ENCODE measurements around the gene PLA2G4E. TPM values are rescaled to one million over a fixed set of nuclear protein-coding genes. Genes with fewer than 3 reads are reported as not detected.

The PLA2G4E gene
- total and polyA plus RNA-seq, 2 of the 13 experiments (the other 11 are each of a cell fraction or from before 2014, with no cell fraction given), result not detected

DNA sequence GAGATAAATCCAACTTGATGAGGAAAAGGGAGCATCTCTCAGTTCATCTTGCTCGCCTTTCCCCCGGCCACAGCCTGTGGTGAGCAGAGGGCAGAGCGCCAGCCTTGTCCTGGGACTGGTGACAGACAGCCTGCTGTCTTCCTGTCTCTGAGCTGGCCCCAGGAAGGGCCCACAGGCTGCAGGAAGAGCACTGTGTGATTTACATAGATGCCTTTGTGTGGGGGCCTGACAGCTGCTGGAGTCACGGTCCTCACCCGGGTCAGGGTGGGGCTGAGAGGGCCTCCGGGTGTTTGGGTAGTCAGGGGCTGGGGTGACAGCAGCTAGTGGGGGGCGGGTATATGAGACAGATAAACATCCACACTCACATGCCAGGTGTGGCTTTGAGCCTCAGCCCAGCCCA lies 44.2 kb upstream of the PLA2G4E start (continued):
- TF ChIP-seq, protein P1, sequence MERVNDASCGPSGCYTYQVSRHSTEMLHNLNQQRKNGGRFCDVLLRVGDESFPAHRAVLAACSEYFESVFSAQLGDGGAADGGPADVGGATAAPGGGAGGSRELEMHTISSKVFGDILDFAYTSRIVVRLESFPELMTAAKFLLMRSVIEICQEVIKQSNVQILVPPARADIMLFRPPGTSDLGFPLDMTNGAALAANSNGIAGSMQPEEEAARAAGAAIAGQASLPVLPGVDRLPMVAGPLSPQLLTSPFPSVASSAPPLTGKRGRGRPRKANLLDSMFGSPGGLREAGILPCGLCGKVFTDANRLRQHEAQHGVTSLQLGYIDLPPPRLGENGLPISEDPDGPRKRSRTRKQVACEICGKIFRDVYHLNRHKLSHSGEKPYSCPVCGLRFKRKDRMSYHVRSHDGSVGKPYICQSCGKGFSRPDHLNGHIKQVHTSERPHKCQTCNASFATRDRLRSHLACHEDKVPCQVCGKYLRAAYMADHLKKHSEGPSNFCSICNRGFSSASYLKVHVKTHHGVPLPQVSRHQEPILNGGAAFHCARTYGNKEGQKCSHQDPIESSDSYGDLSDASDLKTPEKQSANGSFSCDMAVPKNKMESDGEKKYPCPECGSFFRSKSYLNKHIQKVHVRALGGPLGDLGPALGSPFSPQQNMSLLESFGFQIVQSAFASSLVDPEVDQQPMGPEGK (CRISPR knock-in tag; IDR thresholded peaks at IDR 0.05), result peak; percentile 87
- TF ChIP-seq ZNF124 (CRISPR knock-in tag; IDR thresholded peaks at IDR 0.05), result 0 out of 2 replicates have a peak, but pooled peaks have one; percentile 28
- TF ChIP-seq THAP11 (CRISPR knock-in tag; IDR thresholded peaks at IDR 0.05), result 0 out of 2 replicates have a peak, but pooled peaks have one; percentile 8
- TF ChIP-seq KLF12 (CRISPR knock-in tag; IDR thresholded peaks at IDR 0.05; ENCODE audit: borderline replicate concordance), result no peak
- TF ChIP-seq TBX2 (CRISPR knock-in tag; IDR thresholded peaks at IDR 0.05; ENCODE audit: borderline replicate concordance), result peak; percentile 72; the same call in 1 of the 2 replicates
- 0 out of 2 replicates have a peak, but pooled peaks have one; percentile 28 for TF ChIP-seq ZNF556 (CRISPR knock-in tag; IDR thresholded peaks at IDR 0.05; ENCODE audit: borderline replicate concordance)
- TF ChIP-seq, protein P2, sequence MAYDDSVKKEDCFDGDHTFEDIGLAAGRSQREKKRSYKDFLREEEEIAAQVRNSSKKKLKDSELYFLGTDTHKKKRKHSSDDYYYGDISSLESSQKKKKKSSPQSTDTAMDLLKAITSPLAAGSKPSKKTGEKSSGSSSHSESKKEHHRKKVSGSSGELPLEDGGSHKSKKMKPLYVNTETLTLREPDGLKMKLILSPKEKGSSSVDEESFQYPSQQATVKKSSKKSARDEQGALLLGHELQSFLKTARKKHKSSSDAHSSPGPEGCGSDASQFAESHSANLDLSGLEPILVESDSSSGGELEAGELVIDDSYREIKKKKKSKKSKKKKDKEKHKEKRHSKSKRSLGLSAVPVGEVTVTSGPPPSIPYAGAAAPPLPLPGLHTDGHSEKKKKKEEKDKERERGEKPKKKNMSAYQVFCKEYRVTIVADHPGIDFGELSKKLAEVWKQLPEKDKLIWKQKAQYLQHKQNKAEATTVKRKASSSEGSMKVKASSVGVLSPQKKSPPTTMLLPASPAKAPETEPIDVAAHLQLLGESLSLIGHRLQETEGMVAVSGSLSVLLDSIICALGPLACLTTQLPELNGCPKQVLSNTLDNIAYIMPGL (CRISPR knock-in tag; IDR thresholded peaks at IDR 0.05; ENCODE audit: borderline replicate concordance in 1 of 2, low read depth in 1 of 2), result peak in 1 of 2 experiments; percentile 25; a peak in 1 of 4 replicates
- 0 out of 2 replicates have a peak, but pooled peaks have one; percentile 25 for TF ChIP-seq GABPB1 (CRISPR knock-in tag; IDR thresholded peaks at IDR 0.05)
- peak; percentile 75 for TF ChIP-seq MEIS2 (CRISPR knock-in tag; IDR thresholded peaks at IDR 0.05)
- TF ChIP-seq ZSCAN31 (CRISPR knock-in tag; IDR thresholded peaks at IDR 0.05; ENCODE audit: low read depth), result 0 out of 2 replicates have a peak, but pooled peaks have one; percentile 3
- no peak for TF ChIP-seq SRY (CRISPR knock-in tag; IDR thresholded peaks at IDR 0.05)
- peak; percentile 47; the same call in 1 of the 2 replicates for TF ChIP-seq SOX5 (CRISPR knock-in tag; IDR thresholded peaks at IDR 0.05; ENCODE audit: borderline replicate concordance)
- peak; percentile 3 for TF ChIP-seq HNRNPLL (IDR thresholded peaks at IDR 0.05; ENCODE audit: low read depth, low read length, poor library complexity, severe bottlenecking)
- TF ChIP-seq, protein P3, sequence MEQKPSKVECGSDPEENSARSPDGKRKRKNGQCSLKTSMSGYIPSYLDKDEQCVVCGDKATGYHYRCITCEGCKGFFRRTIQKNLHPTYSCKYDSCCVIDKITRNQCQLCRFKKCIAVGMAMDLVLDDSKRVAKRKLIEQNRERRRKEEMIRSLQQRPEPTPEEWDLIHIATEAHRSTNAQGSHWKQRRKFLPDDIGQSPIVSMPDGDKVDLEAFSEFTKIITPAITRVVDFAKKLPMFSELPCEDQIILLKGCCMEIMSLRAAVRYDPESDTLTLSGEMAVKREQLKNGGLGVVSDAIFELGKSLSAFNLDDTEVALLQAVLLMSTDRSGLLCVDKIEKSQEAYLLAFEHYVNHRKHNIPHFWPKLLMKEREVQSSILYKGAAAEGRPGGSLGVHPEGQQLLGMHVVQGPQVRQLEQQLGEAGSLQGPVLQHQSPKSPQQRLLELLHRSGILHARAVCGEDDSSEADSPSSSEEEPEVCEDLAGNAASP (CRISPR knock-in tag; IDR thresholded peaks at IDR 0.05; ENCODE audit: borderline replicate concordance), result no peak
- TF ChIP-seq ZMYM2 (CRISPR knock-in tag; IDR thresholded peaks at IDR 0.05), result no peak
- 0 out of 2 replicates have a peak, but pooled peaks have one; percentile 11 for TF ChIP-seq GATAD2A (CRISPR knock-in tag; IDR thresholded peaks at IDR 0.05)
- peak; percentile 93 for TF ChIP-seq ZNF768 (CRISPR knock-in tag; IDR thresholded peaks at IDR 0.05)
- TF ChIP-seq KDM5B (CRISPR knock-in tag; IDR thresholded peaks at IDR 0.05; ENCODE audit: borderline replicate concordance), result 0 out of 2 replicates have a peak, but pooled peaks have one; percentile 1
- 0 out of 2 replicates have a peak, but pooled peaks have one; percentile 38 for TF ChIP-seq ZNF614 (CRISPR knock-in tag; IDR thresholded peaks at IDR 0.05; ENCODE audit: borderline replicate concordance)
- peak; percentile 65; the same call in 1 of the 2 replicates for TF ChIP-seq HDAC2 (CRISPR knock-in tag; IDR thresholded peaks at IDR 0.05)
- TF ChIP-seq FOXA3 (CRISPR knock-in tag; IDR thresholded peaks at IDR 0.05), result 0 out of 2 replicates have a peak, but pooled peaks have one; percentile 20
- no peak for TF ChIP-seq SOX6 (IDR thresholded peaks at IDR 0.05)
- peak; percentile 51 for TF ChIP-seq SOX6 (CRISPR knock-in tag; IDR thresholded peaks at IDR 0.05)
- no peak for TF ChIP-seq ZNF230 (CRISPR knock-in tag; IDR thresholded peaks at IDR 0.05)
- TF ChIP-seq SALL1 (CRISPR knock-in tag; IDR thresholded peaks at IDR 0.05), result peak; percentile 40; the same call in 1 of the 2 replicates
- TF ChIP-seq ELF3 (CRISPR knock-in tag; IDR thresholded peaks at IDR 0.05), result peak; percentile 40; the same call in 1 of the 2 replicates
- no peak for TF ChIP-seq AGO1 (IDR thresholded peaks at IDR 0.05; ENCODE audit: low read depth, low read length, poor library complexity, severe bottlenecking)

Measured in HepG2 (cell line).